IPS DF 6.9 (cell line): Measurements from ENCODE around the gene TREML2.

Experiments
- DNase-seq: peaks from one replicate; pipeline ENCODE4 v3.0.0-alpha.2; 2013; ENCODE audit warnings: low read depth, low spot score
- H3K27ac ChIP-seq: one replicate; pipeline ENCODE4 v1.5.1; 2013; ENCODE audit warnings: low read length, control low read depth
- H3K27me3 ChIP-seq: 2 replicates; pipeline ENCODE4 v1.6.1; 2013; ENCODE audit warnings: mild to moderate bottlenecking, low read length; ENCODE audit not compliant: control insufficient read depth, insufficient read depth
- H3K36me3 ChIP-seq: 2 replicates; pipeline ENCODE4 v1.6.1; 2013; ENCODE audit warnings: low read length; ENCODE audit not compliant: control insufficient read depth, insufficient read depth
- H3K4me1 ChIP-seq: 2 replicates; pipeline ENCODE4 v1.6.1; 2013; ENCODE audit warnings: low read length; ENCODE audit not compliant: control insufficient read depth, insufficient read depth
- H3K4me3 ChIP-seq: 2 replicates; pipeline ENCODE4 v1.5.1; 2013; ENCODE audit warnings: mild to moderate bottlenecking, low read length
- H3K9me3 ChIP-seq: 2 replicates; pipeline ENCODE4 v1.6.1; 2013; ENCODE audit warnings: low read length, inconsistent platforms; ENCODE audit not compliant: control insufficient read depth, insufficient read depth
- WGBS: extraction: QIAGEN DNeasy Blood & Tissue Kit; methylation state at CpG from one replicate; pipeline ENCODE4 v1.1.7; 2013; ENCODE audit warnings: mixed read lengths, missing lambda C conversion rate; ENCODE audit not compliant: insufficient read length, insufficient coverage; 5-methylcytosine and 5-hydroxymethylcytosine counted together

The TREML2 gene

GRCh38 chr6:41209547-41210320 is 8.8 kb upstream of the TREML2 start:
- no peaks in the 10 kb centered on the region for H3K27me3 ChIP-seq
- H3K4me3 ChIP-seq = no peak overlapping the region
- H3K27ac ChIP-seq = no peak overlapping the region
- WGBS = no CpG with 5 or more reads among the region's 5 CpGs
- H3K36me3 ChIP-seq = no peaks in the 10 kb centered on the region
- no peaks in the 10 kb centered on the region; the same call in 1 of the 2 replicates for H3K9me3 ChIP-seq
- no peaks in the 10 kb centered on the region for H3K4me1 ChIP-seq
- DNase-seq = no peak

- Histone ChIP-seq H3K9me3 (no peaks in the 10 kb centered on the region), H3K4me1 (no peaks in the 10 kb centered on the region), H3K36me3 (no peaks in the 10 kb centered on the region), H3K4me3 (no peak overlapping the region), H3K27ac (no peak overlapping the region), H3K27me3 (no peaks in the 10 kb centered on the region)
- DNase-seq = no peak
- no CpG with 5 or more reads among the region's 7 CpGs for WGBS
These were observed 7.6 kb upstream of the TREML2 start for GRCh38 chr6:41208439-41209106.

- no peak overlapping the region for H3K4me3 ChIP-seq
- no peaks in the 10 kb centered on the region for H3K27me3 ChIP-seq
- no peak overlapping the region for H3K27ac ChIP-seq
- no CpG with 5 or more reads among the region's 1 CpG for WGBS
- peaks cover 7% of the 10 kb centered on the region for H3K4me1 ChIP-seq
- DNase-seq = no peak
- no peaks in the 10 kb centered on the region for H3K9me3 ChIP-seq
- H3K36me3 ChIP-seq = no peaks in the 10 kb centered on the region
These were observed 3.2 kb upstream of the TREML2 start for GRCh38 chr6:41204156-41204555.

GRCh38 chr6:41201764-41202173 is 820 bp upstream of the TREML2 start:
- no peak overlapping the region for H3K4me3 ChIP-seq
- no peak overlapping the region for H3K27ac ChIP-seq
- WGBS = no CpG with 5 or more reads among the region's 8 CpGs
- no peaks in the 10 kb centered on the region for H3K9me3 ChIP-seq
- no peaks in the 10 kb centered on the region for H3K27me3 ChIP-seq
- peaks cover 7% of the 10 kb centered on the region for H3K4me1 ChIP-seq
- no peak for DNase-seq
- H3K36me3 ChIP-seq = no peaks in the 10 kb centered on the region

DNA sequence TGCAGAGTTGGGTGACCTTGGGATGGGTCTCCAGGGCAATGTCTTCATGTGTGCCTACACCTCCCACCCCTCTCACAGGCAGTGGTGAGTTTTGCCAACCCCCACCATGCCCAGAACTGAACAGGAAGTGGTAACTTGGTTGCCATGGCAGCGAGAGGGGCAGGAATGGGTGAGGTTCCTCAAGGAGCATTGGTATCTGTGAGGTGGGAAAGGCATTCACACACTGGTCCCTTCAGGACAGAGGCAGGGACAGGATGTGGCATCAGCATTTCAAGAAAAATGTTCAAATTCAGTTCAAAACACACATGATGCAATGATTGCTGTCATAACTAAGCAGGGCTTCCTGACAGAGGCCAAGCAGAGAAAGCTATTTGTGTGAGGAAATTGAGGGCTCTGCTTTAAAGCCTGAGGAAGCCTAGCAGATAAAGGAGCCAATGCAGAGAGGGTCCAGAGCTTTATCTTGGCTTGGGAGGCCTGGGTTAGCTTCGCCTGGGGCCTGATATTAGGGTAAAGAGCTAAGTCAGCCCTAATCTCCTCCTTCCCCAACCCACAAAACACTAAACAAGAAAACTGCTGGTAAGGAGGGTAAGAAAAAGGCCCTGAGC is 551 bp downstream of the TREML2 start:
- no peaks in the 10 kb centered on the region for H3K36me3 ChIP-seq
- WGBS = no CpG with 5 or more reads among the region's 2 CpGs
- DNase-seq = no peak
- peaks cover 7% of the 10 kb centered on the region for H3K4me1 ChIP-seq
- H3K9me3 ChIP-seq = no peaks in the 10 kb centered on the region
- no peak overlapping the region for H3K4me3 ChIP-seq
- no peaks in the 10 kb centered on the region for H3K27me3 ChIP-seq
- H3K27ac ChIP-seq = no peak overlapping the region

GRCh38 chr6:41199552-41200246 is 1.2 kb downstream of the TREML2 start:
- H3K4me1 ChIP-seq = peaks cover 7% of the 10 kb centered on the region
- H3K27me3 ChIP-seq = no peaks in the 10 kb centered on the region
- no peaks in the 10 kb centered on the region for H3K36me3 ChIP-seq
- H3K4me3 ChIP-seq = no peak overlapping the region
- no peaks in the 10 kb centered on the region for H3K9me3 ChIP-seq
- no peak overlapping the region for H3K27ac ChIP-seq
- no peak for DNase-seq
- no CpG with 5 or more reads among the region's 1 CpG for WGBS

DNA sequence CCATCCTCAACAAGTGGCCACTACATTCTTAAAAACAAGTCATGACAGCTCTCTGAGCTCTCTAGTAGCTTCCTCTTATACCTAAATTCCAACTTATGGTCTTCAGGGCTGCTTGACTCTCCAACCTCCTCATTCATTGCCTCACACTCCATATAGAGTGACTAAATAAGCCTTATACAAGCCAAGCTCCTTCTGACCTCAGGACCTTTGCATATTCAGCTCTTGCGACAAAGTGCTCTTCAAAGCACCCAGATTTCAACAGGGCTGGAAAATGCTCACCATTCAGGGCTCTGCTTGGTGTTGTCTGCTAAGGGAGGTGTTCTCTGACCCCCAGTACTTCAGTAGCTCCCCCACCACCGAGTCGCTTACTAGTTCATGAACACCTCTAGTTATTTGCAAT is 3.7 kb downstream of the TREML2 start:
- Histone ChIP-seq H3K27me3 (no peaks in the 10 kb centered on the region), H3K9me3 (no peaks in the 10 kb centered on the region), H3K36me3 (no peaks in the 10 kb centered on the region), H3K4me3 (no peak overlapping the region), H3K4me1 (peaks cover 6% of the 10 kb centered on the region), H3K27ac (no peak overlapping the region)
- DNase-seq = no peak
- WGBS = no CpG with 5 or more reads among the region's 3 CpGs

GRCh38 chr6:41194386-41194785 is 6.6 kb downstream of the TREML2 start:
- Histone ChIP-seq H3K4me1 (no peaks in the 10 kb centered on the region; the same call in 1 of the 2 replicates), H3K4me3 (no peak overlapping the region), H3K36me3 (no peaks in the 10 kb centered on the region), H3K27ac (no peak overlapping the region), H3K27me3 (no peaks in the 10 kb centered on the region), H3K9me3 (no peaks in the 10 kb centered on the region)
- no peak for DNase-seq
- no CpG with 5 or more reads among the region's 3 CpGs for WGBS

- no peaks in the 10 kb centered on the region for H3K27me3 ChIP-seq
- no peaks in the 10 kb centered on the region for H3K36me3 ChIP-seq
- 100% methylated on average over 1 of the region's 5 CpGs for WGBS
- no peak overlapping the region for H3K4me3 ChIP-seq
- no peak for DNase-seq
- no peak overlapping the region for H3K27ac ChIP-seq
- no peaks in the 10 kb centered on the region for H3K9me3 ChIP-seq
- H3K4me1 ChIP-seq = no peaks in the 10 kb centered on the region; the same call in 1 of the 2 replicates
These were observed 7.1 kb downstream of the TREML2 start for GRCh38 chr6:41193884-41194283.

DNA sequence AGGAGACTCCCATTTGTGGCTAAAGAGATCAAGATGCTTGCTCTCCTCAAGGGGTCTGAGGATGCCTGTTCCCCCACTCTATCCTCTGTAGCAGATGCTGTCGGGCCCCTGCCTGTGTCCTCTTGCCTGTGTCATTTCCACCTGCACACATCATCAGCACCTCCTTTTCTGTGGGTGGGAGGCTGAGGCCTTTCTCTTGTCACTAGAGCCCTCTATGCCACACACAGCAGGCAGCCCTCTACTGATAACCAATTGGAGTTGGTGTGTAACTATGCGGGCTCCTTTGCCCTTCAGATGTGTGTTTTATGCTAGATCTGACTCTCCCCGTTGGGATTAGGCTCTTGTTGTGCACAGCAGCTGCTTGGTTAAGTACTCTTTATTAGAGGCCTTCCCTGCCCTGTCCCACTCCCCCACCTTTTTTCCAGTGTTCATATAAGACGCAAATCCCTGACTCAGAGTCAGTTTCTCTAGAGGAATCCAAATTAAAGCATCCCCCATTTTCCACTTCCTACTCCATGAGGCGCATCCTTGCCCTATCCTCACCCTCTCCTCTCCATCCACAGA is 7.7 kb downstream of the TREML2 start:
- no CpG with 5 or more reads among the region's 5 CpGs for WGBS
- no peaks in the 10 kb centered on the region for H3K27me3 ChIP-seq
- no peak overlapping the region for H3K4me3 ChIP-seq
- no peaks in the 10 kb centered on the region for H3K36me3 ChIP-seq
- no peak overlapping the region for H3K27ac ChIP-seq
- H3K9me3 ChIP-seq = no peaks in the 10 kb centered on the region
- DNase-seq = no peak
- H3K4me1 ChIP-seq = no peaks in the 10 kb centered on the region; the same call in 1 of the 2 replicates
